H9 (cell line): ENCODE results near the gene KBTBD8. TPM values are rescaled to one million over a fixed set of nuclear protein-coding genes. Genes with fewer than 3 reads are reported as not detected.

ENCODE experiments used
- DNase-seq: peaks from one replicate; pipeline ENCODE4 v3.0.0-alpha.2; 2017
- H2AFZ ChIP-seq: one replicate; pipeline ENCODE4 v1.6.1; 2013; ENCODE audit warnings: mild to moderate bottlenecking, low read length, control low read depth, moderate library complexity
- H2AK5ac ChIP-seq: 2 replicates; pipeline ENCODE4 v1.6.1; 2013; ENCODE audit warnings: low read length, control low read depth, mixed read lengths; ENCODE audit not compliant: insufficient read length
- H2BK120ac ChIP-seq: one replicate; pipeline ENCODE4 v1.6.1; 2013; ENCODE audit warnings: low read depth, mild to moderate bottlenecking, low read length, control low read depth, inconsistent platforms; ENCODE audit not compliant: poor library complexity, severe bottlenecking
- H2BK12ac ChIP-seq: 2 replicates; pipeline ENCODE4 v1.6.1; 2013; ENCODE audit warnings: low read length, control low read depth, mixed read lengths, low read depth; ENCODE audit not compliant: insufficient read length
- H2BK15ac ChIP-seq: 2 replicates; pipeline ENCODE4 v1.6.1; 2013; ENCODE audit warnings: low read depth, low read length, control low read depth
- H2BK20ac ChIP-seq: one replicate; pipeline ENCODE4 v1.6.1; 2013; ENCODE audit warnings: low read depth, mild to moderate bottlenecking, low read length, control low read depth, inconsistent platforms; ENCODE audit not compliant: poor library complexity, severe bottlenecking
- H2BK5ac ChIP-seq: 2 replicates; pipeline ENCODE4 v1.6.1; 2013; ENCODE audit warnings: low read length, control low read depth, mixed read lengths; ENCODE audit not compliant: insufficient read length
- H3K14ac ChIP-seq: 2 replicates; pipeline ENCODE4 v1.6.1; 2013; ENCODE audit warnings: low read length, control low read depth; ENCODE audit not compliant: insufficient read depth
- H3K18ac ChIP-seq: 2 replicates; pipeline ENCODE4 v1.6.1; 2013; ENCODE audit warnings: low read depth, mild to moderate bottlenecking, mixed read lengths, low read length, control low read depth; ENCODE audit not compliant: insufficient read length
- H3K23ac ChIP-seq: 2 replicates; pipeline ENCODE4 v1.6.1; 2013; ENCODE audit warnings: low read length, control low read depth, mixed read lengths, low read depth; ENCODE audit not compliant: insufficient read length
- H3K23me2 ChIP-seq: 2 replicates; pipeline ENCODE4 v1.6.1; 2013; ENCODE audit warnings: low read depth, mild to moderate bottlenecking, mixed read lengths, low read length, control low read depth; ENCODE audit not compliant: insufficient read length, poor library complexity, severe bottlenecking
- H3K27ac ChIP-seq: 2 replicates; pipeline ENCODE4 v1.5.1; 2013; ENCODE audit warnings: low read length, control low read depth, mixed read lengths, low read depth; ENCODE audit not compliant: insufficient read length
- H3K27me3 ChIP-seq: 2 replicates; pipeline ENCODE4 v1.6.1; 2013; ENCODE audit warnings: low read length, control low read depth, inconsistent platforms; ENCODE audit not compliant: insufficient read depth
- H3K4ac ChIP-seq: 2 replicates; pipeline ENCODE4 v1.6.1; 2013; ENCODE audit warnings: low read depth, mild to moderate bottlenecking, control low read depth, inconsistent platforms, low read length, moderate library complexity
- H3K4me1 ChIP-seq: 2 replicates; pipeline ENCODE4 v1.6.1; 2013; ENCODE audit warnings: low read length, control low read depth, inconsistent platforms; ENCODE audit not compliant: insufficient read depth
- H3K4me2 ChIP-seq: 2 replicates; pipeline ENCODE4 v1.6.1; 2013; ENCODE audit warnings: low read length, control low read depth, mixed read lengths; ENCODE audit not compliant: insufficient read length, insufficient read depth
- H3K56ac ChIP-seq: 2 replicates; pipeline ENCODE4 v1.6.1; 2013; ENCODE audit warnings: low read depth, mild to moderate bottlenecking, mixed read lengths, low read length, control low read depth; ENCODE audit not compliant: insufficient read length
- H3K79me1 ChIP-seq: 2 replicates; pipeline ENCODE4 v1.6.1; 2013; ENCODE audit warnings: low read depth, mild to moderate bottlenecking, moderate library complexity, low read length, control low read depth, inconsistent platforms; ENCODE audit not compliant: insufficient read depth, poor library complexity, severe bottlenecking
- H3K79me2 ChIP-seq: 2 replicates; pipeline ENCODE4 v1.6.1; 2013; ENCODE audit warnings: low read length, control low read depth, inconsistent platforms; ENCODE audit not compliant: insufficient read depth
- H3K9ac ChIP-seq: 2 replicates; pipeline ENCODE4 v1.6.1; 2013; ENCODE audit warnings: low read length, control low read depth, mixed read lengths; ENCODE audit not compliant: insufficient read length; ENCODE audit errors: extremely low read depth
- H3K9me3 ChIP-seq: one replicate; pipeline ENCODE4 v1.6.1; 2013; ENCODE audit warnings: low read depth, low read length, inconsistent platforms; ENCODE audit not compliant: control insufficient read depth
- H3T11ph ChIP-seq: one replicate; pipeline ENCODE4 v1.6.1; 2013; ENCODE audit warnings: mild to moderate bottlenecking, low read length, control low read depth, inconsistent platforms
- H4K20me1 ChIP-seq: one replicate; pipeline ENCODE4 v1.6.1; 2013; ENCODE audit not compliant: control insufficient read depth, insufficient read length, insufficient read depth
- H4K5ac ChIP-seq: 2 replicates; pipeline ENCODE4 v1.6.1; 2013; ENCODE audit warnings: low read depth, mild to moderate bottlenecking, mixed read lengths, low read length, control low read depth; ENCODE audit not compliant: insufficient read length
- H4K8ac ChIP-seq: replicated peaks from 2 replicates; pipeline ENCODE4 v1.6.1; 2013; ENCODE audit warnings: low read length, control low read depth, mixed read lengths, low read depth; ENCODE audit not compliant: insufficient read length
- H4K91ac ChIP-seq: 2 replicates; pipeline ENCODE4 v1.6.1; 2013; ENCODE audit warnings: low read depth, mild to moderate bottlenecking, moderate library complexity, mixed read lengths, low read length, control low read depth; ENCODE audit not compliant: insufficient read length
- H3K27ac Mint-ChIP-seq, 3 experiments: 2 replicates in 2 of 3; 3 replicates in 1 of 3; pipeline ENCODE4 v1.8.0; 2020 to 2021; ENCODE audit warnings: mixed read lengths in 3 of 3, mild to moderate bottlenecking in 1 of 3, moderate library complexity in 1 of 3
- H3K27me3 Mint-ChIP-seq: 2 replicates; pipeline ENCODE4 v1.8.0; 2021; ENCODE audit warnings: low read depth, mild to moderate bottlenecking, moderate library complexity, mixed read lengths
- H3K36me3 Mint-ChIP-seq, 3 experiments: 2 replicates in 2 of 3; 3 replicates in 1 of 3; pipeline ENCODE4 v1.8.0; 2020 to 2021; ENCODE audit warnings: low read depth in 3 of 3, mixed read lengths in 3 of 3; ENCODE audit not compliant: insufficient read depth in 1 of 3
- H3K4me1 Mint-ChIP-seq, 2 experiments: 2 replicates each; pipeline ENCODE4 v1.8.0; 2020; ENCODE audit warnings: mixed read lengths in 2 of 2
- H3K4me3 Mint-ChIP-seq, 2 experiments: 2 replicates in 1 of 2; 3 replicates in 1 of 2; pipeline ENCODE4 v1.8.0; 2020 to 2021; ENCODE audit warnings: mild to moderate bottlenecking in 2 of 2, mixed read lengths in 2 of 2, moderate library complexity in 1 of 2
- H3K9me3 Mint-ChIP-seq, 2 experiments: 2 replicates in 1 of 2; 3 replicates in 1 of 2; pipeline ENCODE4 v1.8.0; 2020; ENCODE audit warnings: mild to moderate bottlenecking in 2 of 2, mixed read lengths in 2 of 2, moderate library complexity in 1 of 2
- CTCF ChIP-seq: fragments of 200-600 bp; sonication (generic); conservative IDR thresholded peaks from 3 replicates; pipeline ENCODE4 v1.8.0; 2021; ENCODE audit warnings: antibody characterized with exemption, mild to moderate bottlenecking
- WGBS: extraction: QIAGEN DNeasy Blood & Tissue Kit; methylation state at CpG from one replicate; pipeline ENCODE4 v1.1.7; 2013; ENCODE audit warnings: missing lambda C conversion rate, low lambda C conversion rate, mixed read lengths; ENCODE audit not compliant: insufficient read length; ENCODE audit errors: extremely low coverage; 5-methylcytosine and 5-hydroxymethylcytosine counted together
- total RNA-seq: library from RNA; stranded (reverse); gene quantifications from 2 replicates; pipeline ENCODE4 v1.2.1, GENCODE V29; 2021

The KBTBD8 gene
- total RNA-seq, 1 experiment from 2014 or later: 16.7 TPM

DNA sequence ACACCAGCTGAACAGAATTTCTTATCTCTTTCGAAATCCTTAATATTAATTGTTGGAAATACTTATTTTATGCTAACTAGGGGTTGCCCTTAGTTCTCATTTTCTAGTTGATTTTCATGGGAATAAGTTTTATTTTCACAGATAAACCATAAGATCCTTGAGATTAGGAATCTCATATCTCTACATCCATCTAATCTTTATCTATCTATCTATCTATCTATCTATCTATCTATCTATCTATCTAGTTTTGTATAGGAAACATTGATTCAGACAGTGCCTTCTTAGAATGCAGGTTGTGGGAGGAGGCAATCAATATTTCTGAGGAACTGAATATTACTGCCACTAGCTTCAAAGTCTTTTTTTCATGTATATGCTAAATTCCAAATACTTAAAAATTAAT lies 3.5 kb upstream of the KBTBD8 start:
- H3K56ac ChIP-seq: no peak overlapping the region
- H3K23me2 ChIP-seq: peaks cover 9% of the 10 kb centered on the region
- peaks cover 18 to 20% of the 10 kb centered on the region in 2 experiments for H3K4me1 Mint-ChIP-seq
- TF ChIP-seq CTCF: no peak
- H3K14ac ChIP-seq: no peak overlapping the region
- no peak overlapping the region for H3K4me2 ChIP-seq
- H2AFZ ChIP-seq: no peak overlapping the region
- WGBS: no CpG with 5 or more reads among the region's 1 CpG
- no peak overlapping the region for H4K5ac ChIP-seq
- peaks cover 11% of the 10 kb centered on the region for H3K4me1 ChIP-seq
- no peak overlapping the region for H3T11ph ChIP-seq
- H3K23ac ChIP-seq: no peak overlapping the region
- no peak overlapping the region for H3K4me3 Mint-ChIP-seq
- no peak overlapping the region for H2AK5ac ChIP-seq
- H2BK120ac ChIP-seq: no peak overlapping the region
- H4K91ac ChIP-seq: no peak overlapping the region
- no peaks in the 10 kb centered on the region for H3K9me3 Mint-ChIP-seq
- H2BK15ac ChIP-seq: no peak overlapping the region
- H3K9ac ChIP-seq: no peak overlapping the region
- H3K18ac ChIP-seq: no peak overlapping the region
- H3K27ac ChIP-seq: no peak overlapping the region
- H3K27me3 Mint-ChIP-seq: peaks cover 4% of the 10 kb centered on the region; the same call in 1 of the 2 replicates
- H3K36me3 Mint-ChIP-seq: no peaks in the 10 kb centered on the region; a peak in 2 of 7 replicates
- H4K20me1 ChIP-seq: no peaks in the 10 kb centered on the region
- H3K9me3 ChIP-seq: no peaks in the 10 kb centered on the region
- peaks cover 3% of the 10 kb centered on the region for H3K79me1 ChIP-seq
- no peak overlapping the region for H4K8ac ChIP-seq
- H3K27ac Mint-ChIP-seq: no peak overlapping the region
- no peak overlapping the region for H2BK12ac ChIP-seq
- H2BK20ac ChIP-seq: no peak overlapping the region
- H2BK5ac ChIP-seq: no peak overlapping the region
- no peak for DNase-seq
- no peaks in the 10 kb centered on the region for H3K27me3 ChIP-seq
- peaks cover 3% of the 10 kb centered on the region; the same call in 1 of the 2 replicates for H3K79me2 ChIP-seq
- H3K4ac ChIP-seq: no peak overlapping the region
